Stimulated activated CD4-positive, alpha-beta T cell treated with anti-CD3 and anti-CD28 coated beads, TNF-alpha, amount 100 ng/mL, for 1 hour (primary cell): ENCODE measurements around the gene PHLPP2.
A peak's percentile ranks its signal among the peaks of the same experiment; 100 is the strongest.

Experiments
- DNase-seq, 3 donors: peaks; one replicate each; pipeline ENCODE4 v3.0.0-alpha.2; 2020; ENCODE audit warnings: low read depth in 3 of 3, low spot score in 1 of 3

The PHLPP2 gene, protein sequence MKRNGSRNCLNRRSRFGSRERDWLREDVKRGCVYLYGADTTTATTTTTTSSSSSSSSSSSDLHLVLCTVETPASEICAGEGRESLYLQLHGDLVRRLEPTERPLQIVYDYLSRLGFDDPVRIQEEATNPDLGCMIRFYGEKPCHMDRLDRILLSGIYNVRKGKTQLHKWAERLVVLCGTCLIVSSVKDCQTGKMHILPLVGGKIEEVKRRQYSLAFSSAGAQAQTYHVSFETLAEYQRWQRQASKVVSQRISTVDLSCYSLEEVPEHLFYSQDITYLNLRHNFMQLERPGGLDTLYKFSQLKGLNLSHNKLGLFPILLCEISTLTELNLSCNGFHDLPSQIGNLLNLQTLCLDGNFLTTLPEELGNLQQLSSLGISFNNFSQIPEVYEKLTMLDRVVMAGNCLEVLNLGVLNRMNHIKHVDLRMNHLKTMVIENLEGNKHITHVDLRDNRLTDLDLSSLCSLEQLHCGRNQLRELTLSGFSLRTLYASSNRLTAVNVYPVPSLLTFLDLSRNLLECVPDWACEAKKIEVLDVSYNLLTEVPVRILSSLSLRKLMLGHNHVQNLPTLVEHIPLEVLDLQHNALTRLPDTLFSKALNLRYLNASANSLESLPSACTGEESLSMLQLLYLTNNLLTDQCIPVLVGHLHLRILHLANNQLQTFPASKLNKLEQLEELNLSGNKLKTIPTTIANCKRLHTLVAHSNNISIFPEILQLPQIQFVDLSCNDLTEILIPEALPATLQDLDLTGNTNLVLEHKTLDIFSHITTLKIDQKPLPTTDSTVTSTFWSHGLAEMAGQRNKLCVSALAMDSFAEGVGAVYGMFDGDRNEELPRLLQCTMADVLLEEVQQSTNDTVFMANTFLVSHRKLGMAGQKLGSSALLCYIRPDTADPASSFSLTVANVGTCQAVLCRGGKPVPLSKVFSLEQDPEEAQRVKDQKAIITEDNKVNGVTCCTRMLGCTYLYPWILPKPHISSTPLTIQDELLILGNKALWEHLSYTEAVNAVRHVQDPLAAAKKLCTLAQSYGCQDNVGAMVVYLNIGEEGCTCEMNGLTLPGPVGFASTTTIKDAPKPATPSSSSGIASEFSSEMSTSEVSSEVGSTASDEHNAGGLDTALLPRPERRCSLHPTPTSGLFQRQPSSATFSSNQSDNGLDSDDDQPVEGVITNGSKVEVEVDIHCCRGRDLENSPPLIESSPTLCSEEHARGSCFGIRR (N-terminal part only)

DNA sequence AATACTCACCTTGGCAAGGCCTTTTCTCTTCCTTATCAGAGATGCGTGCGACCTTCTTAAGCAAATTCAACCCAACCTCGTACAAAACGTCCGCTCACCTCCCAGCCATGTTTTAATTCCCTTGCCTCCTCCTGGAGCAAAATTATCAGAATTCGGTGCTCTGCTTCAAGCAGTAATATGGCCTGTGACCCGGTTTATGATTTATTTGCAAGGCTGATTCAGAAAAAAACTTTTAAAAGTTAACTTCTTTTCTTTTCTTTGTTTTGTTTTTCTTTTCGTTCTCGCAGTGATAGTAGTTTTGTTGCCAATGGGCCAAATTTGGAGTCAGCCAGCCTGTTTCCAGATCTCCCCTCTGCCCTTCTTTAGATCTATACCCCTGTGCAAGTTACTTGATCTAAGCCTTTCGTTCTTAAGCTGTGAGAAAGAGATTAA is at the start of gene PHLPP2:
PHLPP2 (minus strand) TSS at position 382 of the 432 bp plus-strand sequence. CDS start 9,906 bp downstream, outside the sequence.
- DNase-seq = no peak

DNA sequence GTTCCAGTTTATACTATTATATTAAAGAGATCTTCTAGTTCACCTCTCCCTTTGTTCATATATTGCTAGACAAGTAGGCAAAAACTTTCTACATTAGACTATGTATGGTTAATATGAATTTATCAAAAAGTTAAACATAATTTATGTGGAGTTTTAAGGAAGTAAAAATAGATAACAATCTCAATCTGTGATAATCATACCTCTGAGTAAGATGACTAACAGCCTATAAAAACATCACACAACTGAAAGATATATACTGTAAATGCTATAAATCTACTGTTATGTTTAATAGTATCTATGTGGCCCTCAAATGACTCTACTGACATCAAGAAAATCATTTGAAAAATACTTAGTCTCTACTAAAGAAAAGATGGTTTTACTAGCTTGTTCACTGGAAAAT is 47.1 kb upstream of the PHLPP2 start:
- no peak for DNase-seq

DNA sequence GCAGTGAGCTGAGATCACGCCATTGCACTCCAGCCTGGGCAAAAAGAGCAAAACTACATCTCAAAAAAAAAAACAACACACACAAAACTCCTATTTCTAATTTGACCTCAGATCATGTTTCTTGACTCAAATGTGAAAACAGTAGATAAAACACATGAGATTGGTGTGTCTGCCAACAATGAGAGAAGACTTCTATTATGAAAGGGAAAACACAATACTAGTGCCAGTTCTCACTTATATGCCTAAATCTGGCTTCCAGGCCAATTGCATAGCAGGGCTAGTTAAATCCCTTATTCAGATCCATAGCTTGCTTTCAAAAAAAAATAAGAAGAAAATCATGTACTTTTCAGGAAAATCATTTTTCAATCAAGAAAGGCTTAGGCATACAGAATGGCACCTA is 44.7 kb upstream of the PHLPP2 start:
- no peak for DNase-seq

DNA sequence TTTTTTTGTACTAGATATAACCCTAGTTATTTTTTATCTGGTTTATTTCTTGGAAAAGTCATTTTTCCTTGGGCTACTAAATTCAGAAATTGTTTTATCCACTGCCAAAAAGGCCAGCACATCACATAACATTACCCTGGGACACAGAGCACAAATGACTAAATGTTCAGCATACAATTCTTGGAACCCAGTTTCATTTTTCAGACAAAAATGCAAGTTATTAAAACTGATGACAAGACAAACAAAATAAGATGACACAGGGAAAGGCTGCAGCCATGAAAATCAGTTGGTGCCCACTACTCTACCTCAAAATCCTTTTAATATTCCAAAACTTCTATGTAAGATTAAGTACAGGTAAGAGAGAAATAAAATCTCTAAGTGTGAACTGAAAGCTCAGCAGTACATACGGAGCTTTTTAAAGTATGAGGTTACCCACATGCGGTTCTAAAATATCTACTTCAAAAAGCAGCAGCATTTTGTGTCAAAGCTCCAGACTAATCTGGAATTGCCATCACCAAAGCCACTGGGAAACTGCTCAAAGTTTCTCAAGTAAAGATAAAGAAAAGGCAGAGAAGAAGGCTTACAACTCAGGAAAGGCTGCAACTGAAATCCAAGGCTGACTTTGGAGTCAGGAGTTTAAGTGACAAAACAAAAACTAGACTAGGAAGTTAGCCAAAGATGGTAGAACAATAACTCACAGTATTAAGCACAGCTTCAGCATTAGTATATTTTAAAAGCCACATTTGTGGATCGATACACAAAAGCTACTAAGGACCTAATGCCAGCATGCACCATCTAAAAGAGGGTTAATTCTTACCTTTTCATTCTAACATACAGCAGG is 42.8 kb upstream of the PHLPP2 start:
- DNase-seq = no peak

DNA sequence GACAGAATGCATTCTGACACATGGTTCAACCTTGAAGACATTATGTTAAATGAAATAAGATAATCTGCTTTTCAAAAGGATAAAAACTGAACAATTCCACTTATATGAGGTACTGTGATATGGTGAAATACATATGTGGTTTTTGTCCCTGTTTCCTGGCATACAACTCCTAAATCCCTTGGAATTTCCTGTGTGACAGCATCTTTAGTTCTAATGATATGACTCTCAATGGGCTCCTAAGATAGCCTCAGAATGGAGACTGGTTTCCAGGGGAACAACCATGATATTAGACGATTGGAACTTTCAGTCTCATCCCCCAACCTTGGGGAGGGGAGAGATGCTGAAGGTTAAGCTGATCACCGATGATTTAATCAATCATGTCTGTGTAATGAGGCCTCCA is 37.7 kb upstream of the PHLPP2 start:
- no peak for DNase-seq

DNA sequence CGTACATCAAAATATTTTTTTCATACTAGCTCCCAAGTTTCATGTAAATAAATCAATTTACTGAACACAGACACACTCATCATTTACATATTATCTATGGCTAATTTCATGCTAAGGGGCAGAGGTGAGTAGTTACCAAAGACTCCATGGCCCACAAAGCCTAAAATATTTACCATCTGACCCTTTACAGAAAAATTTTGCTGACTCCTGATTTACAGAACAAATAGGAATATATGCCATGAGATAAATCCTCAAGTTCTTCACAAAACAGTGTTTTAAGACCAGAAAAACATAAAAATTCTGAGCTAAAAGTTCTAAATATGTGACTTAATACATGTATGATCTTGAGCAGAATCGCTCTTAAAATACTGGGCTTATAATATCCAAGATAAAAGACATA is 36.6 kb upstream of the PHLPP2 start:
- DNase-seq = no peak

DNA sequence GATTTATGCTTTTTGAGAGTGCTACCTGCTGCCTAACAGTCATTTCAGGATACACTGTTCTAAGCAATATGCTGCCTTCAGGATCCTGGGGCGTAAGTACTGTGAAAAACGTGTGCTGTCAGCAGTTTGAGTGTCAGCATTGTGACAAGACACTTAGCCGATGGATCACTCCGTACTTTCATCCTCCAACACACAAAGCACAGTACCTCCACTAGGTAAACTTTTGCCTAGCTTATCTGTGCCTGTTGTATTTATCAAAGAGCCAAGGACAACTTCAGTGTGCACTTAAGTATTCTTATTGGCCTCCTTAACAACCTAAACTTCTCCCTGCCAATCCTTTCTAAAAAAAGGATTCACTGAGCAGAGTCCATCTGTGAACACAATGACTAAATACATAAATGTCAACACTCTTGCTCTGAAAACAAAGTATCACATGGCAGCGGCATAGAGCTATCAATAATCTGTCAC is 33.8 kb upstream of the PHLPP2 start:
- DNase-seq = no peak

DNA sequence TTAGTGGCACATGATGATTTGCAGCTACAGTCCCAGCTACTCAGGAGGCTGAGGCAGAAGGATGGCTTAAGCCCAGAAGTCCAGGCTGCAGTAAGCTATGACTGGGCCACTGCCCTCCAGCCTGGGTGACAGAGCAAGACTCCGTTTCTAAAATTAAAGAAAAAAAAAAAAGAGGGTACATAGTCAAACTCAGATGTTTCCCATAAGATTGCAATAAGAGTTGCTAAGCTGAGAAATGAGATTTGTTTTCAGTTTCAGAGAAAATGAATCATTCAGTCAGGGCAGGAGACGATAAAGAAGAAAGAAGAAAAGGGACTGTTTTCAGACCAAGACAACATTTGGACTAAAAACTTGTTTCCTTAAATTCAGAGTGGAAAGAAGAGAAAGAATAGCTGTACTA is 30.2 kb upstream of the PHLPP2 start:
- no peak for DNase-seq

DNA sequence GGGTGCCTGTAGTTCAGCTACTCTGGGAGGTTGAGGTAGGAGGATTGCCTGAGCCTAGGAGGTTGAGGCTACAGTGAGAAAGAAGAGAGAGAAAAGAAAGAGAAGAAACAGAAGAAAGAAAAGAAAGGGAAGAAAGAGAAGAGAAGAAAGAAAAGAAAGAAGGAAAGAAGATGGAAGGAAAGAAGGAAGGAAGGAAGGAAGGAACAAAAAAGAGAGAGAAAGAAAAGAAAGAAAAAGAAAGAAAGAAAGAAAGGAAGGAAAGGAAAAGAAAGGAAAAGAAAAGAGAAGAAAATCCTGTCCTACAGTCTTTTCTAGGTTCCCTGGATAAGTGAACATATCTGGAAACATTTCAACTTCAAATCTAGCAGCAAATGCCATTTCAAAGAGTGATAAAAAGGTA is 29.6 kb upstream of the PHLPP2 start:
- no peak for DNase-seq

DNA sequence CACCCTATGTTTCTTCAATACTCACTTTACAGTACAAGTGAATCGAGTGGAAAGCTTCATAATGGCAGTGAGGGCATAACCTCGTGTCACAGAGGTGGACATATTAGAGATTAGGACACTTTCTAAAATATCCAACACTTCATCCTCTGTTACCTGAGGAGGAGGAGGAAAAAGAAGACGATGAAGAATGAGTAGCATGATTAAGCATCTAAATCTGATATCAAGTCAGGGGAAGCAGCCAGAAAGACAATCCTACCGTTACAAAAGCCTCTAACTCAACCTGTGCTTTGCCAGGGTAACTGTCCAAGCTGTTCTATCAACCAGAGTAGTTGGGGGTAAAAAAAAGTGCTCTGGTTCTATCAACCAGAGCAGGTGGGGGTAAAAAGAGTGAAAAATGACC is 23.7 kb upstream of the PHLPP2 start:
- no peak for DNase-seq

DNA sequence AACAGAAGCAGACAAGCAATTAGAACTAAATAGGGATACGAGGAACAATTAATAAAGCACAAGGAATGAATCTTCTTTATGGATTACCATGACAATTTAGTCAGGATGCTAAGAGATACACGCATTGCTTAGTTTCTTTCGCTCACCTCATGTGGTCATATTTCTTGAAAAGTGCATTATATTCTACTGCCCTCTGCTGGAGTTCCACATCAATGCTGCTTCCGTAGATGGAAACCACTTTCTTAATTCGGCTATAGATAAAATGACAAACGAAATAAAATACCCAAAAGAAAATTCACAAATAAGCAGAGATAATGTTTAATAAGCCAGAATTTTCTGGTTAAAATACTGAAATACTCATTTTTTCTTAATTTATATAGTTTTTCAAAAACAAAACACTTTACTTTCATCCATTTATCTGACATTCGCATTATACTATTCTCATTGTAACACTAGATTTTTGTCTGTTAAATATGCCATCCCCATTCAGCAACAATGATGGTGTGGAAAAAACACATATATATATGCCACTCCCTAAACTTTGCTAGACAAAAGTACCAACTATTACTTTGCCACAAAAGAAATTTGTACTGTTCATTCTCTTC is 22.0 kb upstream of the PHLPP2 start:
- DNase-seq = no peak

DNA sequence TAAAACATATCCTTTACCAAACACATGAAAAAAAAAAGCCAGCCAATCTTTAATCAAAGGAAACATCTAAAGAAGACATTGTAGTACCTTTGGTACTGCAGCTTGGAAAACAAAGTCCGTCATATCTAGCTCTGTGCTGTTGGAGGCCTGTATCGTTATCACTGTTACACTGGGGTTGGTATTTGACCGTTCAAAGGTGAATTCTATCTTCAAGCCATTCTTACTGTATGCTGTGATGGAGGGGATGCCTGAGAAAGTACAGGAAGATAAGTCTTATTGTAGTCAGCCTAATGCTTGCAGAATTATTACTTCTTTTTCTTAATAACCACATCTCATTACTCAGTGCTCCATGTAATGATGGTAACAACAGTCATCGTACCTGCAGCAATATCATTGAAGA is 14.4 kb upstream of the PHLPP2 start:
- DNase-seq = no peak

DNA sequence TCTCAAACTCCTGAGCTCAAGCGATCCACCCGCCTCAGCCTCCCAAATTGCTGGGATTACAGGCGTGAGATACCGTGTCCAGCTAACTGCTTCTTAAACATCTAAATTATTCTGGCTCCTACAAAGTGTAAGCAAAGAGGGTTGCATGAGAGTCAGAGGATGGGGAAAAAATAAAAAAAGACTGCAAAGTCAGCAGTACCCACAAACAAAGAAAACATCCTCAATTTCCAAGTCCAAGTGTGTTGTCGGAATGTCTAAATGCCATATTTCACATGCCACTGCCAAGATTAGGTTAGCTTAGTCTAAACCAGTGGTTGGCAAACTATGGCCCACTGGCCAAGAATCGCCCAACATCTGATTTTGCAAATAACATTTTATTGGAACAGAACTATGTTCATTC is 13.0 kb upstream of the PHLPP2 start:
- DNase-seq = no peak

DNA sequence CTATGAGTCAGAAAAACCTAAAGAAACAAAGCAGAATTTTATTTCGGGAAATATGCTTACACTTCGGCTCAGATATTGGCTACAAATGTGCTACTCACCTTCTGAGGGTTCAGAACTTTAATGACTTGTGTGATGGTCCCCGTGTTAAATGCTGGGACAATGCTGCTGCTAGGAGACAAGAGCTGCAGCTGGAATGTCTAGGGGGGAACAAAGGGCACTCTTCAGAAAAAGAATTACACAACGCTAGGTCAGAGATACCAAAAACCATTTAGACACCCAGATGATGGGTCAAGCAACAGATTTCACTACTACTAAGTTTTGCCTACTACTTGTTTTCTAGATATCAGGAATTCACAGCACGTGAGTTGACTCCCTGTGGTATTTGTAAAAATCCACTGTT is 10.0 kb upstream of the PHLPP2 start:
- no peak for DNase-seq

DNA sequence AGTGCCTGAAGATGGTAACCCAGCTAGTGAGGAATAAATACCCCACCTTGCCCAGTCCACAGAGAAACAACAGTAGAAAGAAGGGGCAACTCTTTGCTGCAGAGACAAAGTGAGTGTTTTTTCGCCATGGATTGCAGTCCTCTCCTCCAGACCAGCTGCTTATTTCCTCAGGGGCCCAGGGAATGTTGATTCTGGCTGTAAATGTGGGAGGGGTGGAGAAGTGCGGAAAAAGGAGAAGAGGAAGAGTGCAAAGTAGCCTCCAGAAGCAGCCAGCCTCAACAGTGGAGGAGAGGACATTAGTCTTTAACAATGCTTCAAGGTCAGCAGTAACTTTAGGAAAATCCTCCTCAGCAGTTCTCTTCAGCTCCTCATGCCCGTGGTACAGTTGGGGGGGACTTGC is 8.1 kb upstream of the PHLPP2 start:
- no peak for DNase-seq

DNA sequence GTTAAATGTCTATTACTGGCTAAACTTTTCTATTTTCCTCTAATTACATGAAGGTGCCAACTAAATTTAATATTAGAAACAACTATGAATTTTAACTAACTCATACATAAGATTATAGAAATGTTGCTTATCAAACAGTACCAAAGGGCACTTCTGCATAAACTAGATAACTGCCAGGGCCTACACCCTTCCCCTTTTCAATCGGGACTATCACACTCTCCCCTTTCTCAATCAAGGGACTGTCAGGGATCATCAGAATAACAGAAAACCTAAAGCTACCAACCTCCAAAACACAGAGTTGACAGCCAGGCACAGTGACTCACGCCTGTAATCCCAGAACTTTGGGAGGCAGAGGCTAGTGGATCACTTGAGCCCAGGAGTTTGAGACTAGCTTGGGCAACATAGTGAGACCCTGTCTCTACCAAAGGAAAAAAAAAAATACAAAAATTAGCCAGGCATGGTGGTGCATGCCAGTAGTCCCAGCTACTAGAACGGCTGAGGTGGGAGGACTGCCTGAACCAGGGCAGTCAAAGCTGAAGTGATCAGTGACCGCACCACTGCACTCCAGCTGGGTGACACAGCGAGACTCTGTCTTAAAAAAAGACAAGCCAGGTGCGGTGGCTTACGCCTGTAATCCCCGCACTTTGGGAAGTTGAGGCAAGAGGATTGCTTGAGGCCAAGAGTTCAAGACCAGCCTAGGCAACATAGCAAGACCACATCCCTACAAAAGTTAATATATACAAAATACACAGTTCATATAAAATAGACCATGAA is 3.2 kb upstream of the PHLPP2 start:
- DNase-seq = no peak

DNA sequence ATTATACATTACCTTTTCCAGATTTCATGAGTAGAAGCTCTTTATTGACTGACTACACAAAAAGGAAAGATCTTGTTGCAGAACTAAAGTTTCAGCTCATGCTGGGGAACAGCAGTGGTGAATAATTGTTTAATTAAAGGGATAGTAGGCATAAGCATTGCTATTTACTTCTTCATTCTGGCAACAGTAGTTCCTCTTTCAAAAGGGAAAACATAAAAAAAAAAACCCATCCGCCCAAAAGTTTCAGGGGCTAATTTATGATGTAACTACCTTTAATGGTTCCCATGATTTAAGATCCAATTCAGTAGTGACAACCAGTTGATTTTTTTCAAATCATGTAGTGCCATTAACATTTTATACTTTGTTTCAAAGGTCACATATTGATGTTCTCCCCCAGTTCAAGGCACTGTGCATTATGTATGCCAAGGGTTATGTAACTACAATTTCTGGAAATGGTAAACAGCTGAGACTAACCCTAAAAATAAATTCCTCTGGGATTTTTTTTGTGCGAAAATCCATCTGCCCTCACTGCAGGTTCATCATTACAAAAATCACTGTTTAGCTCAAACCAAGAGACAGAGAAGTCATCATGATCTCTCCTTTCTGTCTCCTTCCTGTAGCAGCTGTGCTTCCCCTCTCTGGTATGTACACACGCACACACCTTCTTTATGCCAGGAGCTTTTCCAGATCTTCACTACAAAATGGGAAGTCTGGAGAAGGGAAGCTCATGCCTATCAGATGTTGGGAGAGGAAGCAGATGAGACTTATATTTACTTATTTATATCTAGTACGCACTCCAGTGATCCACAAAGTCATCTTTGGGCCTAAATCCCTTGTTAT is 2.2 kb upstream of the PHLPP2 start:
- DNase-seq = no peak

DNA sequence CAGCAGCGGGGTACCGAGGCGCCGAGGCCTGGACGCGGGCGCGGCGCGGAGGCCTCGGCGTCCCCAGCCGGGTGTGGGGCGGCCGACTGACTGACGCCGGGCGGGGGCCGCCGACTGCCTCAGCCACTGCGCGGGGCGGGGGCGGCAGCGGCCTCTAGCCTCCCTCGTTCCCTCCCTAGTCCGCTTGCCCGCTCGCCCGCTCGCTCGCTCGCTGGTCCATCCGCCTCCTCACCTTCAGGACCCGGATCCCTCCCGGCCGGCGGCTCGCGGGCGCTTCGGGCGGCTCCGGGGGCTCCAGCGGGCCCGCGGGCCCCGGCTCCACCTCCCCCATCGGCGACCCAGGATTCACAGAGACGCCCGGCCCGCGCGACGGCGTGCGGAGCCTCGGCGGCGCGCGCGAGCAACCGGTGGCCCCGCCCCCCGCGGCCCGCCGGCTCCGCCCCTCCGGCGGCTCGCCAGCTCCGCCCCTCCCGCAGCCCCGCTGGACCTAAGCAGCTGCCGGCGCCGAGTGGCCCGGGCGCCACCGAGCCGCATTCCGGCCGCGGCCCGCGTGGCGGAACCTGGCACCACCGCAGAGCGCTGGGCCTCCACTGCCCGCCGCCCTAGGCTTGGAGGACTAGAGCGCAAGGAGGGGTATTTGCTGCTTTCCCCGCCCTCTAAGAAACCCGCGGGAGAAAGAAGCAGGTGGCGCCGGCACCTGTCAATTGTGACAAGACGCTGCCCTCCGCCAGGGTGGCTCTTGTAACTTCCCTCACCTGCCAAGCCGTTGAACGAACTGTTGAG is 773 bp downstream of the PHLPP2 start:
- peak; percentile 40 to 73 (median 48) for DNase-seq
